ENCODE data around the gene AEN. TPM values are rescaled to one million over a fixed set of nuclear protein-coding genes. Genes with fewer than 3 reads are reported as not detected.
"Not testable (repeated sequence)": the region's sequence is repeated elsewhere in the genome, so short reads cannot be mapped to it uniquely, and the experiment has no call there.

AEN gene
- total RNA-seq, 1 donor from 2014 or later, result 8.1 TPM

GRCh38 chr15:88631464-88632028, 10.4 kb downstream of the AEN start:
- no peak for DNase-seq

- not testable (repeated sequence) for DNase-seq
Observed at GRCh38 chr15:88632797-88633196, 11.7 kb downstream of the AEN start.

GRCh38 chr15:88634449-88634848, 13.3 kb downstream of the AEN start:
- no peak for DNase-seq

DNA sequence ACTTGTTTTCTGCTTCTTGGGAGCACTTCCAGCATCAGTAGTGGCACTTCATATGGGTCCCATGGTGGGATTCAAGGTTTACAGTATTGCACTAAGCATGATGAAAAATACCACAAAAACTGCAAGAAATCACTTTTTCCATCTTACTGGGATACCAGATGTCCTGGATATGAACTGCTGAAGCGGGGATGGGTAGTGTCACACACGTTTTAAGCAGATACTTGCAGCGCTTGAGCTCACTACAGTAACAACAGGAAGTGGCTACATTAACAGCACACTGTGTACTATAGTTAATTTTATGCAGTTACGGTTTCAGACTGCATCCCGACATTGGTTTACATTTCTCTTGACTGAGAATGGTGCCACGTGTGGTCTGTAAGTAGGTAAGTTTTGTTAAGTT, 14.2 kb downstream of the AEN start:
- peak; percentile 84 for DNase-seq

- DNase-seq, result no peak
Observed at GRCh38 chr15:88636050-88636449, 14.9 kb downstream of the AEN start.

GRCh38 chr15:88636654-88637053, 15.5 kb downstream of the AEN start:
- DNase-seq, result no peak

- no peak for DNase-seq
Observed at GRCh38 chr15:88637436-88637835, 16.3 kb downstream of the AEN start.

DNA sequence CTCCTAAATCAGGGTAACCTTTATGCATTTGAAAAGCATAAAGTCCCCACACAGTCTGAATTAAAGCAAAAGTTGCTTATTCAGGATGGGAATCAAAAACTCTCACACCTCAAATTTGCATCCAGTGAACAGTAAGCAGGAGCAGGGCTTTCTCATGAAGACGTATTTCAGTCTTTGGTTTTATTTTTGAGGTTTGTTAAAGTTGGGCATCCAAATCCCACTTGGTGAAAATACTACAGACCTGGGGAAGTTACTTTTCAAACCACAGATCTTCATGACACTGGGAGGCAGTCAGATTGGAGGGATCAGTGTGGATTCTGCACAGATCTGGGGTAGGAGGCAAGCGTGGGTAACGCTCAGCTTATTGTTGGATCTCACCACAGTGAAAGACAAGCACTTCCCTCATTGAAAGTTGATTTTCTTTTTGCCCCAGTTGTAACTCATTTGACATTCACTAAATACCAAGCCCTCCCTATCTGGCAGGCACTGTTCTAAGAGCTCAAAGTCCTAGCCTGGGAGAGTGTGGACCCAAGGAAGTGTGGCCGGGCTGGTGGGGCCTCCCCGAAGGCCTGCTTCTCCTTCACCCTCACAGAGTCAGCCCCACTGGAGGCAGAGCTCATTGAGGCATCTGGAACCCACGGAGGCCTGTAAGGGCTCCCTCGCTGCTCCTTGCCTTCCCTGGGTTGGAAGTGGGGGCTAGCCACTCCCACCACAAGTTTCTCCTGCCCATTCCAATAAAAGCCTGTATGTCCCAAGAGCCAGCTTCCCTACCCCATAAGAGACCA, 16.9 kb downstream of the AEN start:
- no peak for DNase-seq

- DNase-seq, result peak; percentile 89
Observed at GRCh38 chr15:88638626-88639372, 17.7 kb downstream of the AEN start, which contains the start of gene ISG20. Gene ISG20, plus strand, starts transcription at chr15:88639016. Its CDS starts 351 bp downstream, at chr15:88639367.

GRCh38 chr15:88641959-88642452, 20.9 kb downstream of the AEN start:
- no peak for DNase-seq

DNA sequence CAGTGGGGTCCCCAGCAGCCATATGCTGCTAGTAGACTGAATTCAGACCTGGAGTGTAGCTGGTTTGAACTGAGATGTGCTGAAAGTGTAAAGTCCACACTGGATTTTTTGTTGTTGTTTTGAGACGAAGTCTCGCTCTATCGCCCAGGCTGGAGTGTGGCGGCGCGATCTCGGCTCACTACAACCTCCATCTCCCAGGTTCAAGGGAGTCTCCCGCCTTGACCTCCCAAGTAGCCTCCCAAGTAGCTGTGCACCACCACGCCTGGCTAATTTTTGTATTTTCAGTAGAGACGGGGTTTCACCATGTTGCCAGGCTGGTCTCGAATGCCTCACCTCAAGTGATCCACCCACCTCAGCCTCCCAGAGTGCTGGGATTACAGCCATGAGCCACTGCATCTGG, 21.4 kb downstream of the AEN start:
- DNase-seq, result not testable (repeated sequence)

- DNase-seq, result no peak
Observed at GRCh38 chr15:88644741-88645140, 23.6 kb downstream of the AEN start.

GRCh38 chr15:88645171-88646087, 24.3 kb downstream of the AEN start:
- DNase-seq, result no peak

GRCh38 chr15:88646088-88646405, 24.9 kb downstream of the AEN start:
- DNase-seq, result no peak

DNA sequence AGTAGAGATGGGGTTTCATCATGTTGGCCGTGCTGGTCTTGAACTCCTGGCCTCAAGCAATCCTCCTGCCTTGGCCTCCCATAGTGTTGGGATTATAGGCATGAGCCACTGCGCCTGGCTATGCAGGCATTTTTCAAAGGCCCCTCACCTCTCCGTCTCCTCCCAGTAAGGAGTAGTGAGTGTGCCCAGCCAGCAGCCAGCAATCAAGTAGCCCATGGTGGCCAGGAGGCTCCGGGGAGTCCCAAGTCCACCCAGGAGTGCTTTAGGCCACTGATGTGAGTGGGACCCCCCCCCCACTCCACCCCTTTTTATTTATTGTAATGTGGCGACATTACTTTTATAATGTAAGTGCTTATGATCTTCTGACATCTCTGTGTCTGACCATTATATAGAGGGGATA, 25.8 kb downstream of the AEN start:
- DNase-seq, result no peak

- DNase-seq, result no peak
Observed at GRCh38 chr15:88647351-88648105, 26.4 kb downstream of the AEN start.

- DNase-seq, result no peak
Observed at GRCh38 chr15:88648357-88649214, 27.4 kb downstream of the AEN start.

DNA sequence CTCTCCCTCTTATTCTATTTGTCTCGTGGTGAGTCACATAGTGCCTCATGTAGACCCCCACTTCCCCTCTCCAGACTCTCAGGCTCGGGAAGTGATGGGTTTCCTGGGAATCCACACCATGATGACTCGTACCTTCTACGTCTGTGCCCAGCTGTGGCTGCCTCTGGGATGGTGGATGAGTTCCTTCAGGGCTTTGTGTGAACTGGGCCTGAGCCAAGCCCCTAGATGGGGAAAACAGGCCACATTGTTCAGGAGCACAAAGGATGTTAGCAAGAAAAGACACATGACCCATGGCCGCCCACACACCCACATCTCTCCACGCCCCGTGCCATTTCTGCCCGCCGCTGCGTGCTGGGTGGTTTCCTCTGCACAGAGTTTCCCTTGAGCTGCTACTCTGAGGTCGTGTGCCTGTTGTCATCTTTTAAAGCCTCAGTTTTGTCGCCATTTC, 28.2 kb downstream of the AEN start:
- DNase-seq, result no peak

DNA sequence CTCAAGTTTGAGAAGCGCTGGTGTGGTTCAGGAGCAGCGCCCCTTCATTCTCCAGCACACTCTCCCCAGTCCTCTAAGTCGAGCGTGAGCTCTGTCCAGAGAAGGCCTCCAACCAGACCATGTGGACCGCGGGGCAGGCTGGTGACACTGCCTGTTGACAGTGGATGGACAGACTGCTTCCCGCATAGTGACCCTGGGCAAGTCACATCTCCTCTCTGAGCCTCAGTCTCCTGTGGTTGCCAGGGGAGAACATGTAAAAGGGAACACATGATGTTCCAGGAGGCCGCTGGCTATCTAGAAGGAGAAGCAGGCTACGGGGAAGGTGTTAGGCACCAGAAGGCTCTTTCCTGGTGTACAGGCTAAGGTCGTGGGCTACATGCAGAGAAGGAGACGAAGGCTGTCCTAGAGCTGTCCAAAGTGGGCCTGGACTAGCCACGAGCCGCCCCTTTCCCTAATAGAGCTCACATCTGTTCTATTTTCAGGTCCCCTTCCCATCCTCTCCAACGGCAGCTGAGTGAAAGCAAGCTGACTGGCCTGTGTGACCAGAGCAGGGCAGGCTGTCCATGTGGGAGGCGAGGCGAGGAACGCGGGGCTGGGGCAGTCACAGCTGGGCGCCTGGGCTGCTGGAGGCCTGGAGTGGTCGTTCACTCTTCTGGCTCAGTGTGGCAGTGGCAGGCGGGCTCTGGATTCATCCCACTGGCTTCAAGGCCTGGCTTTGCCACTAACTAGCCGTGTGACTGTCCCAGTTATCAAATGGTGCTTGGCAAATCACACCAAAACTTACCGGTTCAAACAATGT, 28.8 kb downstream of the AEN start:
- DNase-seq, result no peak
